Fibroblast of skin of left biceps (primary cell): ENCODE measurements around the gene FGFRL1.

Source experiments
- DNase-seq, 2 experiments: peaks; one replicate each; pipeline ENCODE4 v3.0.0-alpha.2; 2013; ENCODE audit warnings: low read depth in 2 of 2

FGFRL1 gene

DNA sequence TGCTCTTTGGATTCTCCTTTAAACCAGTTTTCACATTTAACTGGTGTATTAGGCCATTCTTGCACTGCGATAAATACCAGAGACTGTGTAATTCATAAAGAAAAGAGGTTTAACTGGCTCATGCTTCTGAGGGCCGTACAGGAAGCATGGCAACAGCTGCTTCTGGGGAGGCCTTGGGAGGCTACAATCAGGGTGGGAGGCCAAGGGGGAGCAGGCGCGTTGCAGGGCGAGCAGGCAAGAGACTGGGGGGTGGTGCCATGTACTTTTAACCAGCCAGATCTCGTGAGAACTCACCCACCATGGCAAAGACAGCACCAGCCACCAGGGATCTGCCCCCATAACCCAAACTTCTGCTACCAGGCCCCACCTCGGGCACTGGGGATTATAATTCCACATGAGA lies 63.8 kb downstream of the FGFRL1 start:
- no peak for DNase-seq

DNA sequence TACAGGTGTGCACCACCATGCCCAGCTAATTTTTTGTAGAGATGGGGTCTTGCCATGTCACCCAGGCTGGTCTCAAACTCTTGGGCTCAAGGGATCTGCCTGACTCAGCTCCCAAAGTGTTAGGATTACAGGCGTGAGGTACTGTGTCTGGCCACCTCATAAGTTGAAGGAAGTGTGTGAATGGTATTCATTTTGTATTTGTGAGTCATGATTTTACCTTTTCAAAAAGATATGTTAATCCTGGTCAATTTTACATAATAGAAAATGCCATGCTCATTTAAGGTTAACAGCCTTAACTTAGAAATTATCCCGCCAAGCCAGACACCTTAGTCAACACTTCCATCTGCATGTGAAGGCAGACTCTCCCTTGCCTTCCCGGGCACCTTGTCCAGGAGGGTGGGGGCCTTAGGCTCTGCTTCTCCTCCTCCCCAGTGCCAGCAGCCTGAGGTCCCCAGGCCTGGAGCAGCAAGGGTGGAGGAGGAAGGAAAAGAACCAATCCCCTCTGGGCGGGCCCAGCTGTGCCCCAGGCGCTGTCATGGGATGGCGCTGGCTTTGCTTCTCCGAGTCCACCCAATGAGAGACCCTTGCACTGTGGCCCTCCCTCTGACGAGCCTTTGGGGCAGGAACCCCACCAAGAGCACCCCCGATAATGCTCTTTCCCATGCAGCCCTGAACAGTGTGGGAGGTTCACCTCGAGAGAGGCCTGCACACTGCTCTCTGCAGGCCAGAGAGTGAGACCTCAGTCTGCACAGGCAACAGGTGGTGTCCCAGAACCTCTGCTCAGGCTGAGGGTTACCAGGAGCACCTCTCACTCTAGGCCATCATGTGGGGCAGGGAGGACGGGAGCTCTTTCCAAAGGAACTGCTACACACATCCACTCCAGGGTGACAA lies 64.6 kb downstream of the FGFRL1 start:
- DNase-seq = no peak
